ENCODE measurements around the gene UEVLD.

UEVLD gene

GRCh38 chr11:18623707-18624106 is 35.2 kb upstream of the UEVLD start:
- H3K27ac ChIP-seq = no peak overlapping the region
- no peaks in the 10 kb centered on the region for H3K27me3 ChIP-seq (ENCODE audit: insufficient read depth, low read depth, severe bottlenecking)
- no peak for DNase-seq
- H3K36me3 ChIP-seq = no peaks in the 10 kb centered on the region
- no peak overlapping the region for H3K4me3 ChIP-seq (ENCODE audit: low read depth, low read length)
- TF ChIP-seq, protein P1, sequence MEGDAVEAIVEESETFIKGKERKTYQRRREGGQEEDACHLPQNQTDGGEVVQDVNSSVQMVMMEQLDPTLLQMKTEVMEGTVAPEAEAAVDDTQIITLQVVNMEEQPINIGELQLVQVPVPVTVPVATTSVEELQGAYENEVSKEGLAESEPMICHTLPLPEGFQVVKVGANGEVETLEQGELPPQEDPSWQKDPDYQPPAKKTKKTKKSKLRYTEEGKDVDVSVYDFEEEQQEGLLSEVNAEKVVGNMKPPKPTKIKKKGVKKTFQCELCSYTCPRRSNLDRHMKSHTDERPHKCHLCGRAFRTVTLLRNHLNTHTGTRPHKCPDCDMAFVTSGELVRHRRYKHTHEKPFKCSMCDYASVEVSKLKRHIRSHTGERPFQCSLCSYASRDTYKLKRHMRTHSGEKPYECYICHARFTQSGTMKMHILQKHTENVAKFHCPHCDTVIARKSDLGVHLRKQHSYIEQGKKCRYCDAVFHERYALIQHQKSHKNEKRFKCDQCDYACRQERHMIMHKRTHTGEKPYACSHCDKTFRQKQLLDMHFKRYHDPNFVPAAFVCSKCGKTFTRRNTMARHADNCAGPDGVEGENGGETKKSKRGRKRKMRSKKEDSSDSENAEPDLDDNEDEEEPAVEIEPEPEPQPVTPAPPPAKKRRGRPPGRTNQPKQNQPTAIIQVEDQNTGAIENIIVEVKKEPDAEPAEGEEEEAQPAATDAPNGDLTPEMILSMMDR (IDR thresholded peaks at IDR 0.05; ENCODE audit: low read depth, low read length) = no peak
- no peaks in the 10 kb centered on the region for H3K9me3 ChIP-seq (ENCODE audit: severe bottlenecking)

DNA sequence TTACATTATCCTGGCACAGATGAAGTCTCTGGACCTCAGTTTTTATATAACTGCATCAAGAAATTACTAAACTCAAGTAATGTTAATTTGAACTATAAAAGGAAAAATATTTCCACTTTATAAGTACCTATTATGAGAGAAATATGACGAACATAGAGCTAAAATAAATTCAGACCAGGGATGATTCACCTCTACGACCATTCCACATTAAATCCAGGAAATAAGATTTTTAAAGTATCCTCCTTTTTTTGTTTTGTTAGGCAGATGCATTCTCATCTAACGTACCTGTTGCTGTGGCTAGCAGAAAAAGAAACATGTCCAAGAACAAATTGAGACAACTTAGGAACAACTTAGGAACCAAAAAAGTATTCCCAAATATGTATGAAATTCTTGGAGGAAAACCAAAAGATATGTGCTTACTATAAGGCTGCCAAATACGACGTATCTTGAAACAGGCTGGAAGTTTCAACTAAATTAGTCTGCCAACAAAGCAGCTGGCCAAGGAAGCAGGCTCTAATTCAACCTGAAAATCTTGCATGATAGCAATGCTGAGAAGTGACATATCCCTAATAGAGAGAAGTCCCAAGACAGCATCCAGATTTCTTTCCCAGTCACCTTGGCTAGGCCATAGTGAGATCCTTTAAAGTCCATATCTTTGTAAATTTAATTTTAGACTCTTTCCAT is 29.9 kb upstream of the UEVLD start:
- Histone ChIP-seq H3K4me3 (ENCODE audit: low read depth, low read length) (no peak overlapping the region), H3K36me3 (peaks cover 25% of the 10 kb centered on the region), H3K9me3 (ENCODE audit: severe bottlenecking) (no peaks in the 10 kb centered on the region), H3K27me3 (ENCODE audit: insufficient read depth, low read depth, severe bottlenecking) (no peaks in the 10 kb centered on the region), H3K27ac (no peak overlapping the region)
- DNase-seq = no peak
- TF ChIP-seq, protein P1 (IDR thresholded peaks at IDR 0.05; ENCODE audit: low read depth, low read length) = no peak

DNA sequence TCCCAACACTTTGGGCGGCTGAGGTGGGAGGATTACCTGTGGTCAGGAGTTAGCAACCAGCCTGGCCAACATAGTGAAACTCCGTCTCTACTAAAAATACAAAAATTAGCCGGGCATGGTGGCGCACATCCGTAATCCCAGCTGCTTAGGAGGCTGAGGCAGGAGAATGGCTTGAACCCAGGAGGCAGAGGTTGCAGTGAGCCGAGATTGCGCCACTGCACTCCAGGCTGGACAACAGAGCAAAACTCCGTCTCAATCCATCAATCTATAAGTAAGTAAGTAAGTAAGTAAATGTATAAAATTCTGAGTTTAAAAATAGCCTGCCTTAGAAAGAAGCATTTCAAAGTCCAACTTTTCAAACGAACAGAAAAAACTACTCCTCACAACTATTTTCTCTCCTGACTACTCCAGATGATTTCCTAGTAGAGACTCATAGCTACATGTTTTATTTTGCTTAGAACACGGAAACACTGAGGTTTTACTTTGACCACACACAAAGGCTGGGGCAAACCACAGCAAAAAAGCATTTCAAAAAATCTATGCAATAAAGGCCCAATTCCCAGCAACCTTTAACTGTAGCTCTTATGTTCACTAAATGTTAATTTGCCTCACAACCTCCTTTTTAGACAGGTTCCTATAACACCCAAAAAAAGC is 29.3 kb upstream of the UEVLD start:
- Histone ChIP-seq H3K27ac (no peak overlapping the region), H3K9me3 (ENCODE audit: severe bottlenecking) (no peaks in the 10 kb centered on the region), H3K27me3 (ENCODE audit: insufficient read depth, low read depth, severe bottlenecking) (no peaks in the 10 kb centered on the region), H3K4me3 (ENCODE audit: low read depth, low read length) (no peak overlapping the region), H3K36me3 (peaks cover 27% of the 10 kb centered on the region)
- TF ChIP-seq, protein P1 (IDR thresholded peaks at IDR 0.05; ENCODE audit: low read depth, low read length) = no peak
- DNase-seq = no peak

DNA sequence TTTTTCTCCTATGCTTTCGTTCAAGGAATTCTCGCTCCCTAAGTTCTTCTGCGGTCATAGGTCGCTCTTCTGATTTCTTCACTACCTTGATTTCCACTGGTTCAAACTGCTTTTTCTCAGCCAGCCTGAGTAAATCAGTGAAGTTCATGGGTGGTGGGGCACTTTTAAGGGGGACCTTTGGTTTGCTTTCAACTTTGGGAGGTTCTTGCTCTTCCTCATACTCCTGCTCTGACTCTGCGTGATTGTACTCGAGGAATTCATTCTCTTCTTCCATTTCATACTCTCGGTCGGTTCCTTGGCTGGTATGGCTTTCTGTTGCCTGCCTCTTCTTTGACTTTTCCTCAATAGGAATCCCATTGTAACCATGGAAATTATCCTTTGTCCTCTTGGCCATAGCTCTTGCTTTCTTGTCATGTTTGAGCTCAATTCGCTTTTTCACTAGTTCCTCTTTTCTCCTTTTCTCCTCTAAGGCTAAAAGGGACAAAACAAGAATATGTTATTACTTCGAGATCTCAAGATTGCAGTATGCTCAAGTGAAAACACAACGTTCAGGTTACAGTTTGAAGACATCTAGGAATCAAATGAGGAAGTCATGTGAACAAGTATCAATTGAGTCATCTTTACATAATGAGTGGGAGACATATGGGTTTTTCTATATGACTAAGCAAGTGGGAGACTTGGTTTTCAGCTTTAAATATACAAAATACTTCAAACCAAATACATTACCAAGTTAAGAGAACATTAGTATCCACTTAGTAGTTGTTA is 27.3 kb upstream of the UEVLD start:
- Histone ChIP-seq H3K27me3 (ENCODE audit: insufficient read depth, low read depth, severe bottlenecking) (no peaks in the 10 kb centered on the region), H3K36me3 (peaks cover 44% of the 10 kb centered on the region), H3K9me3 (ENCODE audit: severe bottlenecking) (no peaks in the 10 kb centered on the region), H3K27ac (no peak overlapping the region), H3K4me3 (ENCODE audit: low read depth, low read length) (no peak overlapping the region)
- TF ChIP-seq, protein P1 (IDR thresholded peaks at IDR 0.05; ENCODE audit: low read depth, low read length) = no peak
- no peak for DNase-seq

- Histone ChIP-seq H3K27me3 (ENCODE audit: insufficient read depth, low read depth, severe bottlenecking) (no peaks in the 10 kb centered on the region), H3K9me3 (ENCODE audit: severe bottlenecking) (no peaks in the 10 kb centered on the region), H3K4me3 (ENCODE audit: low read depth, low read length) (no peak overlapping the region), H3K27ac (no peak overlapping the region), H3K36me3 (peaks cover 45% of the 10 kb centered on the region)
- no peak for DNase-seq
- TF ChIP-seq, protein P1 (IDR thresholded peaks at IDR 0.05; ENCODE audit: low read depth, low read length) = no peak
Measured at GRCh38 chr11:18614667-18615066, 26.1 kb upstream of the UEVLD start.
